DOHH2 (cell line): ENCODE data around the gene ISLR.

Experiments
- H3F3A ChIP-seq: fragments of 200-600 bp; sonication (generic), shearing (Covaris generic); 2 replicates; pipeline ENCODE4 v1.6.0; 2016; ENCODE audit warnings: antibody characterized with exemption, mild to moderate bottlenecking; ENCODE audit not compliant: control insufficient read depth, insufficient read depth
- H3K27ac ChIP-seq: fragments of 200-600 bp; sonication (generic); 2 replicates; pipeline ENCODE4 v1.5.1; 2014; ENCODE audit warnings: low read depth, mild to moderate bottlenecking, low read length, moderate library complexity
- H3K27me3 ChIP-seq: fragments of 200-600 bp; sonication (generic); 2 replicates; pipeline ENCODE4 v1.6.1; 2014; ENCODE audit warnings: mild to moderate bottlenecking, low read length, mixed read lengths; ENCODE audit not compliant: control insufficient read depth
- H3K36me3 ChIP-seq: fragments of 200-600 bp; sonication (generic); 2 replicates; pipeline ENCODE4 v1.6.1; 2014; ENCODE audit warnings: mild to moderate bottlenecking, low read length, moderate library complexity, mixed read lengths; ENCODE audit not compliant: control insufficient read depth
- H3K4me1 ChIP-seq: fragments of 200-600 bp; sonication (generic); 2 replicates; pipeline ENCODE4 v1.6.1; 2014; ENCODE audit warnings: mild to moderate bottlenecking, low read length, mixed read lengths; ENCODE audit not compliant: control insufficient read depth
- H3K4me2 ChIP-seq: fragments of 200-600 bp; sonication (generic); 2 replicates; pipeline ENCODE4 v1.6.0; 2014; ENCODE audit warnings: mild to moderate bottlenecking, low read length, moderate library complexity
- H3K4me3 ChIP-seq: fragments of 200-600 bp; sonication (generic); 2 replicates; pipeline ENCODE4 v1.5.1; 2014; ENCODE audit warnings: mild to moderate bottlenecking, low read length, mixed read lengths
- H3K79me2 ChIP-seq: fragments of 200-600 bp; sonication (generic); 2 replicates; pipeline ENCODE4 v1.6.1; 2014; ENCODE audit warnings: mild to moderate bottlenecking, low read length, mixed read lengths; ENCODE audit not compliant: control insufficient read depth
- H3K9me2 ChIP-seq: fragments of 200-600 bp; sonication (generic); replicated peaks from 2 replicates; pipeline ENCODE4 v1.6.1; 2014; ENCODE audit warnings: mild to moderate bottlenecking, low read length, mixed read lengths; ENCODE audit not compliant: control insufficient read depth
- H3K9me3 ChIP-seq: fragments of 200-600 bp; sonication (generic); 2 replicates; pipeline ENCODE4 v1.6.1; 2014; ENCODE audit warnings: antibody characterized with exemption, low read length, mixed read lengths; ENCODE audit not compliant: control insufficient read depth, insufficient read depth
- H4K20me1 ChIP-seq: fragments of 200-600 bp; sonication (generic); 2 replicates; pipeline ENCODE4 v1.6.0; 2014; ENCODE audit warnings: low read depth, mild to moderate bottlenecking, antibody characterized with exemption, low read length, moderate library complexity; ENCODE audit not compliant: control insufficient read depth, insufficient read depth
- CTCF ChIP-seq: fragments of 200-600 bp; sonication (generic); IDR thresholded peaks from one replicate; pipeline ENCODE4 v1.5.1; 2014; ENCODE audit warnings: antibody characterized with exemption, mild to moderate bottlenecking, low read depth, low read length; ENCODE audit not compliant: poor library complexity, severe bottlenecking
- EZH2phosphoT487 ChIP-seq: fragments of 200-600 bp; sonication (generic); IDR thresholded peaks from 2 replicates; pipeline ENCODE4 v1.6.1; 2017; ENCODE audit warnings: borderline replicate concordance, mild to moderate bottlenecking, antibody characterized with exemption, low read length, moderate library complexity, mixed read lengths

The ISLR gene

GRCh38 chr15:74147051-74147450 lies 26.5 kb upstream of the ISLR start:
- H3K36me3 ChIP-seq = no peaks in the 10 kb centered on the region
- peaks cover 2% of the 10 kb centered on the region for H3K27me3 ChIP-seq
- H3K27ac ChIP-seq = no peak overlapping the region
- no peak for TF ChIP-seq EZH2phosphoT487
- TF ChIP-seq CTCF = no peak
- no peak overlapping the region for H3K4me2 ChIP-seq
- H3K79me2 ChIP-seq = no peaks in the 10 kb centered on the region
- H4K20me1 ChIP-seq = no peaks in the 10 kb centered on the region
- H3K4me3 ChIP-seq = no peak overlapping the region
- H3K4me1 ChIP-seq = no peaks in the 10 kb centered on the region
- no peaks in the 10 kb centered on the region for H3K9me3 ChIP-seq
- no peaks in the 10 kb centered on the region for H3F3A ChIP-seq
- H3K9me2 ChIP-seq = no peaks in the 10 kb centered on the region

GRCh38 chr15:74155766-74156417 lies 17.6 kb upstream of the ISLR start:
- H3K36me3 ChIP-seq = no peaks in the 10 kb centered on the region
- H3K4me1 ChIP-seq = no peaks in the 10 kb centered on the region
- no peak overlapping the region for H3K4me2 ChIP-seq
- H3F3A ChIP-seq = no peaks in the 10 kb centered on the region
- H3K9me2 ChIP-seq = no peaks in the 10 kb centered on the region
- no peaks in the 10 kb centered on the region for H3K9me3 ChIP-seq
- H3K27ac ChIP-seq = no peak overlapping the region
- H4K20me1 ChIP-seq = no peaks in the 10 kb centered on the region
- no peaks in the 10 kb centered on the region for H3K79me2 ChIP-seq
- TF ChIP-seq EZH2phosphoT487 (no peak), CTCF (no peak)
- H3K4me3 ChIP-seq = no peak overlapping the region
- peaks cover 21% of the 10 kb centered on the region for H3K27me3 ChIP-seq

GRCh38 chr15:74156678-74157411 lies 16.7 kb upstream of the ISLR start:
- H3K4me2 ChIP-seq = no peak overlapping the region
- H3K4me1 ChIP-seq = no peaks in the 10 kb centered on the region
- H3K4me3 ChIP-seq = no peak overlapping the region
- H3K27me3 ChIP-seq = peaks cover 21% of the 10 kb centered on the region
- H3F3A ChIP-seq = no peaks in the 10 kb centered on the region
- no peaks in the 10 kb centered on the region for H3K79me2 ChIP-seq
- H3K27ac ChIP-seq = no peak overlapping the region
- no peaks in the 10 kb centered on the region for H4K20me1 ChIP-seq
- no peaks in the 10 kb centered on the region for H3K9me3 ChIP-seq
- TF ChIP-seq CTCF = no peak
- TF ChIP-seq EZH2phosphoT487 = no peak
- H3K36me3 ChIP-seq = no peaks in the 10 kb centered on the region
- H3K9me2 ChIP-seq = no peaks in the 10 kb centered on the region
